GM19397 (cell line): ENCODE results near the gene MIEN1.
"Not testable (repeated sequence)": the region's sequence is repeated elsewhere in the genome, so short reads cannot be mapped to it uniquely, and the experiment has no call there.

Experiments
- ATAC-seq: cut with Tn5 transposase; IDR thresholded peaks from one replicate; pipeline ENCODE4 v1.9.1; 2021; ENCODE audit warnings: mild to moderate bottlenecking, moderate library complexity; ENCODE audit not compliant: unreplicated experiment

Gene MIEN1

DNA sequence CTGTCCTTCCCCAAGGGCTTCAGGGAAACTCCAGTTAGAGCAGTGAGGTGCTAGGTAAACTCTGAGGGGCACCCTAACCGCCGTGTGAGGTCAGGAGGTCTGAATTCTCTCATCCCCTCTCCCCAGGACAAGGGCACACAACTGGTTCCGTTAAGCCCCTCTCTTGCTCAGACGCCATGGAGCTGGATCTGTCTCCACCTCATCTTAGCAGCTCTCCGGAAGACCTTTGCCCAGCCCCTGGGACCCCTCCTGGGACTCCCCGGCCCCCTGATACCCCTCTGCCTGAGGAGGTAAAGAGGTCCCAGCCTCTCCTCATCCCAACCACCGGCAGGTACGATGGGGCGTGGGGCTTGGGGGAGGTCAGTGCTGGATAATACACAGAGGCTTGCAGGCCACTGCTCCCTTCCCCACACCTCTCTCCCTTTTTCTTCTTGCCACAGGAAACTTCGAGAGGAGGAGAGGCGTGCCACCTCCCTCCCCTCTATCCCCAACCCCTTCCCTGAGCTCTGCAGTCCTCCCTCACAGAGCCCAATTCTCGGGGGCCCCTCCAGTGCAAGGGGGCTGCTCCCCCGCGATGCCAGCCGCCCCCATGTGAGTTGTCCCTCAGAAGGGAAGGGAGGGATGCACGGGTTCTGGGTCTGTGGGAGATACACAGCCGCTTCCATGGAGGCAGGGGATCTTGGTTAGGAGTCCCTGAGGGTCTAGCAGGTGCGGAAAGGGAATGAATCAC, 12.0 kb upstream of the MIEN1 start:
- ATAC-seq = no peak

DNA sequence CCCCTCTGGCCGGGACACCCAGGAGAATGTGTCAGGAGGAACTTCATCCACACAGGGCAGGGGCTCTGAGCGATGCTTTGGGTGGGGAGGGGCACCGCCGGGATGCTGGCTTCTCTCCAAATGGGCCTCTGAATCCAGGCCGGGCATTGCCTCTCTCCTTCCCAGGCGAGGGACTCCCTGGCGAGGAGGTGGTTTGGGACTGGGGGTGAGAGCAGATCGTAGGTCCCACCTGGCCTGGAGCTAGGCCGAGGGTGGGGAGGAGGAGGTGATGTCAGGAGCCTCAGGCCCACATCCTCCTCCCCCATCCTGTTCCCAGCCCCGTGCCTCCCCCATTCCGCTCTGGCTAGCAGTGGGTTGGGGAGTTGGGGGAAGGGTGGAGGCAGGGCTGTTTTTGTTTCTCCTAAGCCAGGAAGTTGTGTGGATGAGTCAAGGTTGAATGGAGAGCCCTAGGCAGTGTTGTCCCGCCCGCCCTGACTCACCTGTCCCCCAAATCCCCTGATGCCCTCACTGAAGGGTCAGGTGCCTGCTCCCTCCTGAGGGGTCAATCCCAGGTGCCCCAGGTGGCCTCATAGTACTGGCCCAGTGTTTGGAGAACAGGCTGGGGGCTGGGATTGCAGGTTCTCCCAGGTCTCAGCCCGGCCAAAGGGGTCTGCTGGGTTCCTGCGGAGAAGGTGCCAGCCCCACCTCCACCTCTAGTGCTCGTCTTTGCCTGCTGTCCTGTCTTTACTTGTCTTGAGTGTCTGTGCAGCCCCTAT, 10.2 kb upstream of the MIEN1 start:
- no peak for ATAC-seq

DNA sequence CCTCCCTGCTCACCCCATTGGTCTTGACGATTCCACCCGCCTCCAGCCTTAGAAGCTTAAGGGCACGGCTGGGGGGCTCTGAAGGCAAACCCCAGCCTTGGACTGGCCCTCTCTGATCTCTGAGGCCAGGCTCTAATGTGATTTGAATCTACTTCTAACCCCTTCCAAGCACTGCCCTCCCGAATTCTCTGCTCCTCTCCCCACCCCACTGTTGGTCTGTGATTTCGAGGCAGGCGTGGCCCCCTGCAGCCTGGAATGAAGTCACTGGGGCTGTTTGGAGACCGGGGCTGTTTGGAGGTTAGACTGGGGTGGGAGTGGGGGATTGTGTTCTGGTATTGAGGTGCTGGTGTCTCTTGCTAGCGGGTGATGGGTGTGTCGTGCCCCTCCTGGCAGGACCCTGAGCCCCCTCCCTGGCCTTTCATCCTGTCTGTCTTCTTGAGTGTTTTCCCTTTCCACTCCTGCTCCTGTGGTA, 9.6 kb upstream of the MIEN1 start:
- ATAC-seq = no peak

DNA sequence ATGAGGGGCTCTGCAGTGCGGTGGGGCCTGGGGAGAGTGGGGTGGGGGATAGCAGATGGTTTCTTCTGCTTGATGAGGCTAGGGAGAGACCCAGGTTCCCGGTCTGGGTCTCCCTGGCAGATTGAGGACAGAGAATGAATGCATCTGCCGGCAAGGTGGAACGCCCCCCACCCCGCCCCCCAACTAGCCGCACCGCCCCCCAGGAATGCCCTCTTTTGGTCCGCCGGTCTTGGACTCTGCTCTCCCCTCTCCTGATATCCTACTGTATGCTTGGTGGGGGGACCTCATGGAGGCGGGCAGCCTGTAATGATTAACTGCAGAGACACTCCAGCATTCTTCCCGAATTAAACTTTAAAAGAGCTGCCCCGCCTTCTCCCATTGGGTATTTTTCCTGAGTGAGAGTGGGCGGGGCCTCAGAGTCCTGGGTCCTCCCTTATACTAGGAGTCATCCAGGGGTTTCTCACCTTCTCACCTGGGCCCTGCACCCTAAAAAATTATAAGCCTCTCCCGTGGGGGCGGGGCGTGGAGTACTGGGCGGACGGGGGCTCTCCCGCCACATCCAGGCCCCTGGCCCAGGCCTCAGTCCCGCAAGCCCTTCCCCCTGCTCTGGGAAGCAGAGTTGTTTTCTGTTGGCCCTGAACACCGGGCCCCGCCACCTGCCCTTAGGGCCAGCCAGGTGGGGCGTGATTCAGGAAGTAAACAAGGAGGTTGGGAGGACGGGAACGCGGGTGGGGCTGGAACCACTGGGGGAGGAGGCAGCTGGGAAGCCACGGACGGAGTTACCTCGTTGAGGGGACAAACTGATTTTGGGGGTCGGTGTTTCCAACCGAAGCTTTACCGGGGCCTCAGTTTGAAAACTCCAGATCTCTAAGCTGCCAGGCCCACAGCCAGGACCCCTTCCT, 8.9 kb upstream of the MIEN1 start:
- ATAC-seq = no peak

DNA sequence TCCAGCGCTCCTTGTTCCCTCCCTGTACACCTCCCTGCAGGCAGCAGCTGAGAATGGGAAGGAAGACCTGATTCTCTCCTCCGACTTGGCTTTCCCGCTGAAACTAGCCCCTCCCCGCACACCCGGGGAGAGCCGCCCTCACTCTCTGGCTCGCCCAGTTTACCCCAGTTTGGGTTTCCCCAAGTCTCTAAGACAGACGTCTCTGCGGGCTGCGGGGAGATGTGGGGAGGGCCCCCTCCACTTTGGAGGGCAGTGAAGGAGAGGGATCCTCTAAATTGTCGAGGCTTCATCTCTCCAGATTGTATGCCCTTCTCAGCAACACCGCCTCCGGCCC, 8.2 kb upstream of the MIEN1 start:
- no peak for ATAC-seq

DNA sequence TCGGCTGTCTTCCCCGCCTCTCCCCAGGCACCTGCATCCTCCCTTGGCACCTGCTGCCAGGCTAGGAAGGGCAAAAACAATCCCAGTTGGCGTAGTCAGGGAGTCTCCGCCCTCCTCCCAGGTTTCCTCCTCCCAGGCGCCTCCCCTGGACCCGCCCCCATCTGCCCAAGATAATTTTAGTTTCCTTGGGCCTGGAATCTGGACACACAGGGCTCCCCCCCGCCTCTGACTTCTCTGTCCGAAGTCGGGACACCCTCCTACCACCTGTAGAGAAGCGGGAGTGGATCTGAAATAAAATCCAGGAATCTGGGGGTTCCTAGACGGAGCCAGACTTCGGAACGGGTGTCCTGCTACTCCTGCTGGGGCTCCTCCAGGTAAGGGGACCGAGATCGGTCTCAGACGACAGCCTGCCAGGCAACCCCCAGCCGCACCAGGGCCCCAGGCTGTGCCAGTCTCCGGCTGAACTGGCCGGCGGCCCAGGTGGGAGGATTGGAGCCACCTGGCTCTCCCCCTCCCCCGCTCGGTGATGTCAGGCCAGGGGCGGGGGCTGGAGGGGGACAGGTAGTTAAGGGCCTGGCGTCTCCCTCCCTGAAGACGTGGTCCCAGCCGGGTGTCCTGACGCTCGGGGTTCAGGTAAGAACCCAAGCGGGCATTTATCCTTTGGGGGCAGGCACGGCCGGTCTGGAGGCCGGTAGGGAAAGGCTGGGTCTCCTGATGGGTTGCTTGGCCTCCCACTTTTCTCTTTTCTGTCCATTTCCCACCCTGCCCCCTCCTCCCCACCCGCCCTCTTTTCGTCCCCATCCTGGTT, 7.6 kb upstream of the MIEN1 start, which contains the start of gene GRB7:
Gene GRB7 (plus strand): TSS at position 179 of the 808 bp plus-strand sequence. CDS start 4,364 bp downstream, outside the sequence.
- no peak for ATAC-seq

DNA sequence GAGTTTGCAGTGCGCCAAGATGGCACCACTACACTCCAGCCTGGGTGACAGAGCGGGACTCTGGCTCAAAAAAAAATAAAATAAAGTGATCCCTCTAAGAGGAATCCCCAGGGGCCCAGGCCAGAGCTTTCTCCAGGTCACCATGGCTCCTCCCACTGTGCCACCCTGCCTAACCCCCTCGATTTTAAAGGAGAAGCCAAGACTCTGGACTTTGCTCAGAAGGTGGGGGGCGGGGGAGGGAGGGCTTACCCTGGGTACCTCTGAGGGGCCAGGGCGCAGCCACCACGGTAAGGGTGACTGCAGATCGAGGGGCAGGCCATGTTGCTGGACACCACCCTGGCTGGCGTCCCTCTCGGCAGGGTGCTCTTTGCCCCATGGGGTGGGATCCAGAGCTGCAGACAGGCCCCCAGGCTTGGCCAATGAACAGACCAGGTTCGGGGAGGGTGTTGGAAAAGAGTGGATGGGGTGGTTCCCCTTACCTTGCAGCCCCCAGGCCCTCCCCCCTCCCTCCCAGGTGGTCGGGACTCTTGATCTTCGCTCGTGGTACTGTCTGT, 7.0 kb upstream of the MIEN1 start:
- ATAC-seq = no peak

DNA sequence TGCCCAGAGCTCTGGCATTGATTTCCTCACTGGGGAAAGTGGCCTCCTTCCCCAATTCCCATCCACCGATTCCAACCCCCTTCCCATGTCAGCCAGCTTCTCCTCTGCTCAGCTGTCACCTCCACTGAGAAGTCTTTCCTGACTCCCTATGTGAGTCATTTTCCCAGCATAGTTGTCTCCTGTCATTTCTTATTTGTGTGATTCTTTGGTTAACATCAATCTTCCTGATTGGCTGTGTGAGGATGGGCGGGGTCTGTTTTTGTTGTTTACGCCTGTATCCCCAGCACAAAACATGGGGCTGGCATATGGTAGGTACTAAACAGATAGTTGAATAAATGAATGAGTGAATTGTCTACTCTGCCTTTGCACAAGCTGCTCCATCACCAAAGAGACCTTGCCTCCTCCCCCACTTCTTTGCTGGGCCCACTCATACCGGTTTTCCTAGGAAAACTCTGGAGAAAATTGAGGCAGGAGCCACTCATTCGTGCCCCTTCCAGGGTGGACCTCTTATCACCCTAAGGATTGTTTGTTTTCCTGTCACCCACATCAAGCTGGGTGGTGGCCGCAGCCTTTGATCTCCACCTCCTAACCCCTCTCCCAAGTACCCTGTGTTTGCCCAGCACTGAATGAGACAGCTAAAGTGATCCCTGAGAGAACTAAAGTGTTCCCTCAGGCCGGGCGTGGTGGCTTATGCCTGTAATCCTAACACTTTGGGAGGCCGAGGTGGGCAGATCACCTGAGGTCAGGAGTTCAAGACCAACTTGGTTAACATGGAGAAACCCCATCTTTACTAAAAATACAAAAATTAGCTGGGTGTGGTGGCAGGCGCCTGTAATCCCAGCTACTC, 6.2 kb upstream of the MIEN1 start:
- ATAC-seq = no peak

DNA sequence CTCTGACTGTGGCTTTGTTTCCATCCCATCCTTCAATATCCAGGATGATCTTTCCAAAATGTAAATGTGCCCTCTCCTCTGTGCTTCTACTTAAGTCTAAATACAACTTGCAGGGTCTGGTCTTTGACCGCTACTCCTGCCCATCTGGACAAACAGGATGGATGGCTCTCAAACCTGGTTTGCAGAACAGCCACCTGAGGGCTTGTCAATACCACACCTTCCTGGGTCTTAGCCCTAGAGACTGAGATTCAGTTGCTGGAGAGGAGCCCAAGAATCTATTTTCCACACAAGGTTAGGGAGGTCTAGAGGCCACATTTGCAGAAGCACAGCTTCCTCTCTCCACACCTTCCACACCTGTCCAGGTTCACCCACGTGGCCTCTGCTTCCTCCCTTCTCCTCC, 5.5 kb upstream of the MIEN1 start:
- no peak for ATAC-seq

DNA sequence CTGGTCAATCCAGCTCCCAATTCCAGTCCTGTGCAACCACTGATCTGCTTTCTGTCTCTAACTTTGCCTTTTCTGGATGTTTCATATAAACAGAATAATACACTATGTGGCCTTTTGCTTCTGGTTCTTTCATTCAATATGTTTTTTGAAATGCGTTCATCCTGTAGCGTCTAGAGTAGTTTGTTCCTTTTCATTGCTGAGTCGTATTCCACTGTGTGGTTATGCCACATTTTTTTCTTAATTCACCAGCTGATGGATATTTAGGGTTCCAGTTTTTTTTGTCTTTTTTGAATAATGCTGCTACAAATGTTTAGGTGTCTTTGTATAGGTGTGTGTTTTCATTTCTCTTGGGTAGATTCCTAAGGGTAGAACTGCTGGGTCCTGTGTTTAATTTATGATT, 2.3 kb upstream of the MIEN1 start:
- ATAC-seq = no peak

DNA sequence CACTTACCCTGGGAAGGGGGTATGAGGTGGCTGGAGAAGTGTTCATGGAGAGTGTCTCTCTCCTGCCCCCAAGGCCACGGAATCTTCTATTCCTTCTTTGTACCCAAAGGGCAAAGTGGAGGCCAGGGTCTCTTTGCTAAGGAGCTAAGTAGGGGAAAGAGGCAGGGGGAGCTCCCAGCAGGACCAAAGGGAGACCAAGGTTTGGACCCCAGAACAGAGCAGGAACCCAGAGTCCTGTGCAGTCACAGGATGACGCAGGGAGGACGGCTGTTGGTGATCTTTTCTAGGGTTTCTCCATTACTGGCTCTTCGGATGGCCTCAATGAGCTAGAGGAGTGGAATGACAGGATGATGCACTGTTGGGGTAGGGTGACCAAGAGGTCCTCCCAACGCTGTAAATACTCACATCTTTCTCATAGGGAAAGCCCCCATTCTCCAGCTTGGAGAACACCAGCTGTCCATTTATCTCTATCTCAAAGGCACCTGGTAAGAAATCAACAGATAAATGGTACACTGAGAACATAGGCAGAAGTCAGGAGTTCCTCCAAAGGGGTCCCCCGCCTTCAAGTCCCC, 966 bp downstream of the MIEN1 start:
- no peak for ATAC-seq

DNA sequence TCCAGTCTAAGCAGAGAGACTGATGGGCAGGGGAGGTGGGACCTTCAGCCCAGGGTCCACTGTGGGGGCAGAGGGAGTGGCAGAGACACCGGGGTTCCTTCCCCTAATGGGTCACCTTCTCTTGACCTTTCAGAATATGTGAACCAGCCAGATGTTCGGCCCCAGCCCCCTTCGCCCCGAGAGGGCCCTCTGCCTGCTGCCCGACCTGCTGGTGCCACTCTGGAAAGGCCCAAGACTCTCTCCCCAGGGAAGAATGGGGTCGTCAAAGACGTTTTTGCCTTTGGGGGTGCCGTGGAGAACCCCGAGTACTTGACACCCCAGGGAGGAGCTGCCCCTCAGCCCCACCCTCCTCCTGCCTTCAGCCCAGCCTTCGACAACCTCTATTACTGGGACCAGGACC, 2.8 kb downstream of the MIEN1 start:
- ATAC-seq = no peak

DNA sequence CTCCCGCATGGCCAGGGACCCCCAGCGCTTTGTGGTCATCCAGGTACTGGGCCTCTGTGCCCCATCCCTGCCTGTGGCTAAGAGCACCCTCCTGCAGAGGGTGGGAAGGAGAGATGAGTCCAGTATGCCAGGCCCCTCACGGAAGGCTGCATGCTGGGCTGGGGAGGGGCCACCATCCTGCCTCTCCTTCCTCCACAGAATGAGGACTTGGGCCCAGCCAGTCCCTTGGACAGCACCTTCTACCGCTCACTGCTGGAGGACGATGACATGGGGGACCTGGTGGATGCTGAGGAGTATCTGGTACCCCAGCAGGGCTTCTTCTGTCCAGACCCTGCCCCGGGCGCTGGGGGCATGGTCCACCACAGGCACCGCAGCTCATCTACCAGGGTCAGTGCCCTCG, 3.7 kb downstream of the MIEN1 start:
- ATAC-seq = no peak

DNA sequence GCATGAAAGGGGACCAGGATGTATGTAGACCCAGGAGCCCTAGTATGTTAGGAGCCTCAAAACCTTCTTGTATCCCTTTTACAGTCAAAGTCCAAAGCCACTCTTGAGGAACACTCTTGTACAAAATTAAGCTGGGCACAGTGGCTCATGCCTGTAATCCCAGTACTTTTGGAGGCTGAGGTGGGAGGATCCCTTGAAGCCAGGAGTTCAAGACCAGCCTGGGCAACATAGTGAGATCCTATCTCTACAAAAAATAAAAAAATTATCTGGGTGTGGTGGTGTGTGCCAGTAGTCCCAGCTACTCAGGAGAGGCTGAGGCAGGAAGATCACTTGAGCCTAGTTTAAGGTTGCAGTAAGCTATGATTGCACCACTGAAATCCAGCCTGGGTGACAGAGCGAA, 4.4 kb downstream of the MIEN1 start:
- ATAC-seq = not testable (repeated sequence)

DNA sequence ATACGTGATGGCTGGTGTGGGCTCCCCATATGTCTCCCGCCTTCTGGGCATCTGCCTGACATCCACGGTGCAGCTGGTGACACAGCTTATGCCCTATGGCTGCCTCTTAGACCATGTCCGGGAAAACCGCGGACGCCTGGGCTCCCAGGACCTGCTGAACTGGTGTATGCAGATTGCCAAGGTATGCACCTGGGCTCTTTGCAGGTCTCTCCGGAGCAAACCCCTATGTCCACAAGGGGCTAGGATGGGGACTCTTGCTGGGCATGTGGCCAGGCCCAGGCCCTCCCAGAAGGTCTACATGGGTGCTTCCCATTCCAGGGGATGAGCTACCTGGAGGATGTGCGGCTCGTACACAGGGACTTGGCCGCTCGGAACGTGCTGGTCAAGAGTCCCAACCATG, 5.6 kb downstream of the MIEN1 start:
- no peak for ATAC-seq

DNA sequence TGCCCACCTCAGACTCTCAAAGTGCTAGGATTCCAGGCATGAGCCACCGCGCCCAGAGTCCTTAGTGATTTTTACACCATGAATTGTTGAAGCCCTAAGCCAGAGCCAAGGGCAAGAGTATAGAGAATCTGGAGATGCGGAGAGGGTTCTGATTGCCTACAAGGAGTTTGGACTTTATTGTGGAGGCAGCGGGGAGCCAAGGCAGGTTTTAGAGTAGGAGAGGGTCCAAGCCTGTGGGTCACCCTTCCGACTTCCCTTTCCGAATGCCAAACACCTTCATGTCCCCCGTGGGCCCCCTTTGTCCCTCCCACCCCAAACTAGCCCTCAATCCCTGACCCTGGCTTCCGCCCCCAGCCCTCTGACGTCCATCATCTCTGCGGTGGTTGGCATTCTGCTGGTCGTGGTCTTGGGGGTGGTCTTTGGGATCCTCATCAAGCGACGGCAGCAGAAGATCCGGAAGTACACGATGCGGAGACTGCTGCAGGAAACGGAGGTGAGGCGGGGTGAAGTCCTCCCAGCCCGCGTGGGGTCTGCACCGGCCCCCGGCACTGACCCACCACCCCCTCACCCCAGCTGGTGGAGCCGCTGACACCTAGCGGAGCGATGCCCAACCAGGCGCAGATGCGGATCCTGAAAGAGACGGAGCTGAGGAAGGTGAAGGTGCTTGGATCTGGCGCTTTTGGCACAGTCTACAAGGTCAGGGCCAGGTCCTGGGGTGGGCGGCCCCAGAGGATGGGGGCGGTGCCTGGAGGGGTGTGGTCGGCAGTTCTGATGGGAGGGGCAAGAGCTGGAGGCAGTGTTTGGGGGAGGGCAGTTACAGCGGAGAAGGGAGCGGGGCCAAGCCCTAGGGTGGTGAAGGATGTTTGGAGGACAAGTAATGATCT, 7.1 kb downstream of the MIEN1 start:
- no peak for ATAC-seq

DNA sequence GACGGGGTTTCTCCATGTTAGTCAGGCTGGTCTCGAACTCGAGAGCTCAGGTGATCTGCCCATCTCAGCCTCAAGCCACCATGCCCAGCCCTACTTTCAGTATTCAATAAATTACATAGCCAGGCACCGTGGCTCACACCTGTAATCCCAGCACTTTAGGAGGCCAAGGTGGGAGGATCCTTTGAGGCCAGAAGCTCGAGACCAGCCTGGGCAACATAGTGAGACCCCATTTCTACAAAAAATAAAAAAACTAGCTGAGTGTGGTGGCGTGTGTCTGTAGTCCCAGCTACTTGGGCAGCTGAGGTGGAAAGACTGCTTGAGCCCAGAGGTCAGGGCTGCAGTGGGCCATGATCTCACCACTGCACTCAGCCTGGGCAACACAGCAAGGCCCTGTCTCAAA, 8.2 kb downstream of the MIEN1 start:
- no peak for ATAC-seq
